KG1 (cell line): ENCODE results near the gene GPRC5A.

Source experiments
- DNase-seq: peaks from one replicate; lab custom pipeline; 2025; lab: John Stamatoyannopoulos, UW

Gene GPRC5A

DNA sequence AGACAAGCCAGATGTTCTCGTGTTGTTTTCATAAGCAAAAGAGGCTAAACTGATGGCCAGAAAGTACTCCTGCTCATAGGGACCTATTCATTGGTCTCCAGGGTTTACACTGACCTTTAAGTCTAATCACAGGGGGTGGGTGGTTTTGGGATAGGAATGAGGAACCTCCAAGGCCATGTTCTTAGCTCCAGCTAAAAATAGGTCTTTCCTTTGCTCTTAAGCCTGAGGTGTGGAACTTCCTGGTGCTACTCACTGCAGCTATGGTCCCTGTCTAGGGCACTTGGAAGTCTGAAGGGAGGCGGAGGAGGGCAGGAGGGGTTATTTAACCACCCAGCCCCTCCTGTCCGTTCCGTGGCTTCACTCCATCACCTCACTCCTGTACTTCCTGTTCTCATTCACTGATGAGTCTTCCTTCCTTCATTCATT, 18.6 kb downstream of the GPRC5A start:
- DNase-seq: no peak

DNA sequence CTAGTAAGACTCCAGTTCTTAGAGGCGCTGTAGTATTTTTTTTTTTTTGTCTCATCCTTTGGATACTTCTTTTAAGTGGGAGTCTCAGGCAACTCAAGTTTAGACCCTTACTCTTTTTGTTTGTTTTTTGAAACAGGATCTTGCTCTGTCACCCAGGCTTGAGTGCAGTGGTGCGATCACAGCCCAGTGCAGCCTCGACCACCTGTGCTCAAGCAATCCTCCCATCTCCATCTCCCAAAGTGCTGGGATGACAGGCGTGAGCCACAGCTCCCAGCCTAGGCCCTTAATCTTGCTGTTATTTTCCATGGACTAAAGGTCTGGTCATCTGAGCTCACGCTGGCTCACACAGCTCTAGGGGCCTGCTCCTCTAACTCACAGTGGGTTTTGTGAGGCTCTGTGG, 21.3 kb downstream of the GPRC5A start:
- no peak for DNase-seq

DNA sequence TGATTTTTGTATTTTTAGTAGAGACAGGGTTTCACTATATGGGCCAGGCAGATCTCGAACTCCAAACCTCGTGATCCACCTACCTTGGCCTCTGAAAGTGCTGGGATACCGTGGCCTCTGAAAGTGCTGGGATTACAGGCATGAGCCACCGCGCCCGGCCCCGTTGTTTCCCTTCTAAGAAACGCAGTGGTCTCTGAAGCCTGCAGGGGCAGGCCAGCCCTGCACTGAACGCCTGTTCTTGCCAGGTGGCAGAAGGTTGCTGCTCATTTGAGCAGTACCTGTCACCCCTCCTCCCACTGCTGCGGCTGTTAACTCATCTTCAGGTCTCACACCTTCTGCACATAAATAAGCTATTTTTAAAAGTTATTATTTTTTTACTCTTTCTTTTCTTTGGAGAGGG, 24.3 kb downstream of the GPRC5A start:
- no peak for DNase-seq

DNA sequence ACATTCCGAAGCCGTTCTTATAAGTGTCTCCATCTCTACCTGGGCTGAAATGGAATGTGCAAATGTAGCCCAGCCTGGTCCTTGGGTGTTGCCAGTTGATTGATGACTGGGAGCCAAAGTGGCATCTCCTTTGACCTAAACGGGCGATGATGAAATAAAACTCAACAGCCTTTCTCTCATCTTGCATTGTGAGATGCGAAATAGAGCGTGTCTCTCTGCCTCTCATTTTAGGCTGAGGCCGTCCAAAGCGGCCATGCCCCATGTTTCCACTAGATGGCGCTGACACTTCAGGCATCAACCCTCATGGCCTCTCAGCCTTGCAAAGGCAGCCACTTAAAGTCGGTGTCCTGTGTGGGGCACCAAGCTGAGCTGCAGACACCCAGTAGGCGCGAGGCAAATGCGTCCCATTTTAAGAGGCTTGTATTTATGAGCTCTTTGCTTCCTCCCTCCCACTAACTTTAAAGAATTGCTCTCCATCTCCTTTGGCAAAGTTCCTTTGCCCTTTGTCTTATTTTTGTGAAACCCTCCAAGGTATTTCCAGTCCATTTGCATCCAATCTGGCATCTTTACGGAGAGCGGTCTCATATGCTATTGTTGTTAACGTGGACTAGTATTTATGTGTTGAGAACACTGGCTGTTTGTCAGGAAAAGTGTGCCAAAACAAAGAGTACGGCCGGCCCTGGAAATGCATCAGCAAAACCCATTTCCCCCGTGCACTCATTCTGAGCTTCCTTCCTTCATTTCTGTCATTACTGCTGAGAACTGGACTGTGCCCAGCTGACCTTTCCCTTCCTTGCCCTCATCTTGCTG, 25.0 kb downstream of the GPRC5A start:
- peak; percentile 3 for DNase-seq

GRCh38 chr12:12917517-12917916, 26.2 kb downstream of the GPRC5A start:
- no peak for DNase-seq

- DNase-seq: no peak
Observed at GRCh38 chr12:12918781-12919389, 27.5 kb downstream of the GPRC5A start.

GRCh38 chr12:12919666-12920435, 28.5 kb downstream of the GPRC5A start:
- DNase-seq: no peak

DNA sequence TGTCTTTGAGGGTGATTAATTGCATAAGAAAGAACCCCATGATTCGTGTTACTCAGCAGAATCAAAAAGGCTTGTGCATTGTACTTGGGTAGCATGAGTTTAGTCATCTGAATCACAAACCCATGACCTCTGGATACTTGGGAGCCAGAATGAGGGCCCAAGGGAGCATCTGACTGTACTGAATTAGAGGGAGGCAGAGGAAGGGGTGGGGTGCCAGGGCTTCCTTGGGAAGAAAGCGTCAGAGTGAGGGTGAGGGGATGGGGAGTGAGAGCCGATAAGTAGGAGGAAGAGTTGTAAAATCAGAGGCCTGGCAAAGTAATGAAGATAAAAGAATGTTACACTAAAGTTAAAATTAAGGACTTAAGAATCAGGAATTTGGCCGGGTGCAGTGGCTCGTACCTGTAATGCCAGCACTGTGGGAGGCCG, 30.8 kb downstream of the GPRC5A start:
- no peak for DNase-seq

- no peak for DNase-seq
Observed at GRCh38 chr12:12922978-12923377, 31.6 kb downstream of the GPRC5A start.

DNA sequence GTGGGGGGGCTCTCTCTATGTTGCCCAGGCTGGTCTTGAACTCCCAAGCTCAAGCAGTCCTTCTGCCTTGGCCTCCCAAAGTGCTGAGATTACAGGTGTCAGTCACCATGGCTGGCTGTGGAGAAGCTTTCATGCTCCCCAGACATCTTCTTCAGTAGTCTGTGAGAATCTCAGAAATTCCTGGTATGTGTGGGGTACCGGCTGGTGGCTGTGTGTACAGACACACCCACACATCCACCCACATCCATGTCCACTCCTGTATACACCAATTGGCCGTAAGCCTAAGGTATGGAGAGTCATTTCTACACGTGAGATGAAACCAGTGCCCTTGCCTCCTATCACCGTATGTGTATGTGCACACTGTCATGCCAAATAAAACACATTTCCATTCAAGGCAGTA, 32.8 kb downstream of the GPRC5A start:
- no peak for DNase-seq

DNA sequence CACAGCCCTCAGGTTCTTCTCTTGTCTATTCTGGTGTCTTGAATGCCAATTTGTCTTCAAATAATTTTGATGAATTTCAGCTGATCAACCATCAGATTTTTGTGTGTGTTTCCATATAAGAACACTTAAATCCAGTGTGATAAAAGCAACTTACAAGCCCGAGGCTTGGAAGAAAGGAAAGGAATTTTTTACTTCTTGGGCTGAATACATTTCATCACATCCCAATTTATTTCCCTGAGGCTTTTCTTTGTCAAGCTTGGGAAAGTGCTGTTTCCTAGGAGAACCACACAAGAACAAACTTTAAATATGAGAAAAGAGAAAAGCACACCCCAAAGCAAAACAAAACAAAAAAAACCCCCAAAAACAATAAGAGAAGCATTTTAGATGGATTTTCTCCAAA, 34.0 kb downstream of the GPRC5A start:
- DNase-seq: no peak

DNA sequence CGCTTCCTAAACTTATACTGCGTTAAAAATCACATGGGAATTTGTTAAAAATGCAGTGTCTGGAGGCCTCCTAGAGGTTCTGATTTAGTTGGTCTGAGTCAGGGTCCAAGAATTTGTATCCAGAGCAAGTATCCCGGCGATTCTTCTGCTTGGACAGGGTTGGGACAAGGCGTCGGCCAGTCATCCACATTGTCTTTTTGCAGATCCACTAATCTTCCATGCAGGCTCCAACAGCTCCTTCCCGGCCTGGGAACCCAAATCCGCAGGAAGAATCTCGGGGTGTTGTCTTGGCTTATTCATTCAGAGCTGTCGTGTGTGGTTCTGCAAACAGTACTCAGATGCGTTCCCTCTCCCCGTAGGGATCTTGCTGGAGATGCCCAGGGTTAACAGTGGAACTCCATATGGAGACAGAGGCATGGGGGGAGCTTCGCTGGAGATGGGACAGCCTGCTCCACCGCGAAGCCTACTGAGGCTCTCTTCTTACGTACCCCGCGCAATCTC, 35.3 kb downstream of the GPRC5A start:
- no peak for DNase-seq

- DNase-seq: no peak
Observed at GRCh38 chr12:12927211-12928079, 36.1 kb downstream of the GPRC5A start.

GRCh38 chr12:12929696-12930095, 38.3 kb downstream of the GPRC5A start:
- DNase-seq: no peak

- no peak for DNase-seq
Observed at GRCh38 chr12:12930633-12931219, 39.4 kb downstream of the GPRC5A start.

DNA sequence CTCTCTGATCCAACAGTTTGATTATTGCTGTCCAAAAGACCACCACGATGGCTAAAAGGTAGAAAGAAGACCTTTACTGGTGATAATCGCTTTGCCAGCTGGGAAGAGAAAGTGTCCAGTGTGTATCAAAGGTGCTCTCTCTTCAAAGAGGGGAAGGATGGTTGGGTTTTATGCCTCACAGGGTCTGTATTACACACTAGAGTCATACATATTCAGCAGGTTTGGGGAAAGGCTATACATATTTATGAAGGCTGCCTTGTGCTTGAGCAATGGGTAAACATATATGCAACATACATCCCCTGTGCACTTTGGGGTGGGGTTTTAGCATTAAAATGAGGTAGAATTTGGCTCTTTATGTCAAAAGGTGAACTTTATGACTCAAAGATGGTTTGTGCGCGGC, 42.4 kb downstream of the GPRC5A start:
- no peak for DNase-seq

DNA sequence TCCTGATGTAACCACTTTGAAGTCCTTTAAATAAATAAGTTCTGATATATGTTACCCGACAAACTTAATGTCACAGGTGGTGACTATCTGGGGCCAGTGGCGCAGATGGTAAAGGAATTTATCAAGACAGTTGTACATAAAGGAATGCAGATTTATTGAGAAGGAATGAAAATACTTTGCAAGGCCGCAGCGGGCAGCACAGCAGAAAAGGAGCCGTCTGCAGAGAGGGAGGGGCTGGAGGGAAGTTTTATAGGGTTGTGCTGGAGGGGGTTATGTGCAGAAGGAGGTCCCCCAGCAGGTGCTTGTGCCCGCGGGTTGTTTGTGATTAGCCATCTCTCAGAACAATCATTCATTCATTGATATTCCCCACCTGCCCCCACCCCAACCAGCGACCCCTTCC, 43.2 kb downstream of the GPRC5A start:
- no peak for DNase-seq

GRCh38 chr12:12936983-12937491, 45.7 kb downstream of the GPRC5A start:
- no peak for DNase-seq

DNA sequence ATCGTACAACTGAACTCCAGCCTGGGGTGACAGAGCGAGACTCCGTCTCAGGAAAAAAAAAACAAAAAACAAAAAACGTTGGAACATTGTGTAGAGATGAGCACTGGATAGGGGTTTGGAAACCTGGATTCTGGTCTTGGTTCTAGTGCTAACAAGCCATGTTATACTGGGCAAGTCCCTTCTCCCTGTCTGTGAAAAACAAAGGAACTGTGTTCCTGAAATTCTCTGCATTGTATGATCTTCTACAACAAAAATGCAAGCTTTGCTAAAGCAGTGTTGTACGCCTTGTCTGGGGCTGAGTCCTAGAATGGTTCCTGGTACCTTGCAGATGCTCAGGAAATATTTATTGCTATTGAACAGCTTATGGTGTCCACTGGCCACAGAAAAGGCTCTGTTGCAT, 47.2 kb downstream of the GPRC5A start:
- DNase-seq: no peak

GRCh38 chr12:12939888-12940287, 48.5 kb downstream of the GPRC5A start:
- DNase-seq: no peak
